GM19193 (cell line): Measurements from ENCODE around the gene HDAC11.

Experiments
- POLR2A ChIP-seq: IDR thresholded peaks from 4 replicates; pipeline ENCODE4 v1.6.1; 2011; ENCODE audit not compliant: insufficient read depth, insufficient read length; ENCODE audit errors: extremely low read depth

Gene HDAC11

GRCh38 chr3:13548696-13549622, 68.9 kb downstream of the HDAC11 start, which contains the start of gene FBLN2:
TSS of gene FBLN2 (plus strand) at chr3:13549125. CDS start at chr3:13570356, 21,231 bp downstream.
- no peak for TF ChIP-seq POLR2A

- no peak for TF ChIP-seq POLR2A
Measured at GRCh38 chr3:13549623-13550422, 69.7 kb downstream of the HDAC11 start.

GRCh38 chr3:13550423-13550690, 70.3 kb downstream of the HDAC11 start:
- no peak for TF ChIP-seq POLR2A

- no peak for TF ChIP-seq POLR2A
Measured at GRCh38 chr3:13550791-13551360, 70.8 kb downstream of the HDAC11 start.

- TF ChIP-seq POLR2A = no peak
Measured at GRCh38 chr3:13552857-13553652, 72.9 kb downstream of the HDAC11 start.

- TF ChIP-seq POLR2A = no peak
Measured at GRCh38 chr3:13553686-13554085, 73.6 kb downstream of the HDAC11 start.

GRCh38 chr3:13555753-13556152, 75.6 kb downstream of the HDAC11 start:
- TF ChIP-seq POLR2A = no peak
